ENCODE results near the gene CELF2. TPM values are rescaled to one million over a fixed set of nuclear protein-coding genes. Genes with fewer than 3 reads are reported as not detected.

Gene CELF2
- total RNA-seq, 1 donor from 2014 or later, result 68.3 TPM

- DNase-seq, result no peak
- ATAC-seq, result peak; percentile 2
- intact Hi-C loops (cut with micrococcal nuclease), result no loop called here
These were observed 127.2 kb downstream of the CELF2 start for GRCh38 chr10:11144626-11145494.

GRCh38 chr10:11145495-11145855 is 127.8 kb downstream of the CELF2 start:
- ATAC-seq (peak; percentile 68), DNase-seq (no peak)
- intact Hi-C loops (cut with micrococcal nuclease), result no loop called here

GRCh38 chr10:11146402-11147171 is 128.9 kb downstream of the CELF2 start:
- ATAC-seq, result no peak
- no peak for DNase-seq
- intact Hi-C loops (cut with micrococcal nuclease), result no loop called here

GRCh38 chr10:11147722-11148121 is 130.1 kb downstream of the CELF2 start:
- DNase-seq, result no peak
- intact Hi-C loops (cut with micrococcal nuclease), result no loop called here
- ATAC-seq, result peak; percentile 44

GRCh38 chr10:11148142-11149028 is 130.7 kb downstream of the CELF2 start:
- ATAC-seq, result peak; percentile 77
- intact Hi-C loops (cut with micrococcal nuclease), result no loop called here
- no peak for DNase-seq

- intact Hi-C loops (cut with micrococcal nuclease), result no loop called here
- DNase-seq, result no peak
- ATAC-seq, result no peak
These were observed 132.1 kb downstream of the CELF2 start for GRCh38 chr10:11149807-11150141.

GRCh38 chr10:11150231-11150731 is 132.6 kb downstream of the CELF2 start:
- intact Hi-C loops (cut with micrococcal nuclease), result no loop called here
- no peak for DNase-seq
- ATAC-seq, result no peak

GRCh38 chr10:11150879-11151415 is 133.3 kb downstream of the CELF2 start:
- no peak for ATAC-seq
- intact Hi-C loops (cut with micrococcal nuclease), result no loop called here
- no peak for DNase-seq

- intact Hi-C loops (cut with micrococcal nuclease), result no loop called here
- no peak for DNase-seq
- no peak for ATAC-seq
These were observed 135.1 kb downstream of the CELF2 start for GRCh38 chr10:11152801-11153200.

GRCh38 chr10:11153245-11153644 is 135.6 kb downstream of the CELF2 start:
- DNase-seq (no peak), ATAC-seq (no peak)
- intact Hi-C loops (cut with micrococcal nuclease), result no loop called here

- intact Hi-C loops (cut with micrococcal nuclease), result no loop called here
- no peak for DNase-seq
- no peak for ATAC-seq
These were observed 136.1 kb downstream of the CELF2 start for GRCh38 chr10:11153766-11154165.

- no peak for DNase-seq
- intact Hi-C loops (cut with micrococcal nuclease), result no loop called here
- no peak for ATAC-seq
These were observed 136.7 kb downstream of the CELF2 start for GRCh38 chr10:11154333-11154732.

GRCh38 chr10:11154849-11155498 is 137.3 kb downstream of the CELF2 start:
- DNase-seq (no peak), ATAC-seq (no peak)
- intact Hi-C loops (cut with micrococcal nuclease), result no loop called here

GRCh38 chr10:11156480-11156879 is 138.8 kb downstream of the CELF2 start:
- intact Hi-C loops (cut with micrococcal nuclease), result no loop called here
- no peak for DNase-seq
- no peak for ATAC-seq

- ATAC-seq (no peak), DNase-seq (no peak)
- intact Hi-C loops (cut with micrococcal nuclease), result no loop called here
These were observed 139.8 kb downstream of the CELF2 start for GRCh38 chr10:11157292-11158076.

- no peak for ATAC-seq
- intact Hi-C loops (cut with micrococcal nuclease), result no loop called here
- no peak for DNase-seq
These were observed 140.4 kb downstream of the CELF2 start for GRCh38 chr10:11158080-11158479.

- ATAC-seq, result peak; percentile 31
- peak; percentile 46 for DNase-seq
- intact Hi-C loops (cut with micrococcal nuclease), result no loop called here
These were observed 142.0 kb downstream of the CELF2 start for GRCh38 chr10:11159543-11160215.
